ENCODE results near the gene UGP2. TPM values are rescaled to one million over a fixed set of nuclear protein-coding genes. Genes with fewer than 3 reads are reported as not detected.

Gene UGP2
- total and polyA plus RNA-seq, 2 donors (not counting 1 experiment from before 2014, with no cell fraction given): 19.1 to 68.8 TPM

DNA sequence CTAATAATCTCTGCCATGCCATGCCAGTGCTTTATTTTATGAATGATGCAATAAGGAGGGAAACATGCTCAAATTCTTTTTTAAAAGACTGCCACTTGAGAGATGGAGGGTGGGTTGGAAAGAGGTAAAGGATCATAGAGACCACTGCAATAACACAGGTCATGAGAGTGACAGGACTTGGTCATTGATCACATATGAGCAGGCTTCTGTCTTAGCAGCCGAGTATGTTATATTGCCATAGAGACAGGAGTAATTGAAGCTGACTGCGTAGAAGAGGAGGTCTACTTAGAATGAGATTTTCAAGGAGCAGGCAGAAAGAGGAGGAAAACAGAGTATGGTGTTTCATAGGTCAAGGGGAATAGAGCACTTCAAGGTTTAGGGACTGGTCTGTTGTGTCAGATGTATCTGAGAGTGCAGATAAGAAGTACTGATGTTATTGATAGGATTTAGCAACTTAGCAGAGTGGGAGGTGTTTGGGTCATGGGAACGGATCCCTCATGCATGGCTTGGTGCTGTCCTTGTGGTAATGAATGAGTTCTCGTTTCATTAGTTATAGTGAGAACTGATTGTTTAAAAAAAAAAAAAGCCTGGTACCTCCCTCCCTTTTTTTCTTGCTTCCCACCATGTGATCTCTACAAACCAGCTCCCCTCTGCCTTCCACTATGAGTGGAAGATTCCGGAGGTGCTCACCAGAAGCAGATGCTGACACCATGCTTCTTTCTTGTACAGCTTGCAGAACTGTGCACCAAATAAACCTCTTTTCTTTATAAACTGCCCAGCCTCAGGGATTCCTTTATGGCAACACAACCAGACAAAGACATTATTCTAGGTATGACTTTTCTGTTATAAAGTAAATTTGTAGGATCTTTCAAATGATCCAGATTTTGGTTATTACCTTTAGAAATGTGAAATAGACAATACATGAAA is 32.8 kb downstream of the UGP2 start:
- Histone ChIP-seq H3K27me3 (replicated peaks in 1 of 4; ENCODE audit: control extremely low read depth in 1 of 4, control insufficient read depth in 3 of 4, insufficient read depth in 4 of 4, low read length in 3 of 4) (no peaks in the 10 kb centered on the region), H3K9me3 (ENCODE audit: control extremely low read depth in 1 of 3, control insufficient read depth in 2 of 3, insufficient read depth in 1 of 3, low read length in 2 of 3) (peaks cover 0 to 1% (median 0%) of the 10 kb centered on the region in 3 donors), H2AFZ (ENCODE audit: insufficient read depth, low read depth, low read length, poor library complexity, severe bottlenecking) (no peak overlapping the region), H3K4me1 (ENCODE audit: control insufficient read depth in 2 of 2, insufficient read depth in 2 of 2, low read length in 2 of 2) (no peaks in the 10 kb centered on the region), H3K79me2 (ENCODE audit: control insufficient read depth, insufficient read depth, low read length) (peaks cover 21% of the 10 kb centered on the region), H3K9ac (ENCODE audit: low read length) (no peak overlapping the region), H3K4me2 (replicated peaks; ENCODE audit: low read depth, low read length, poor library complexity, severe bottlenecking) (no peak overlapping the region), H3K4me3 (ENCODE audit: control extremely low read depth in 1 of 5, extremely low read depth in 1 of 5, insufficient read depth in 1 of 5, low read depth in 2 of 5, low read length in 4 of 5) (no peak overlapping the region), H4K20me1 (ENCODE audit: control insufficient read depth, insufficient read depth, low read length, poor library complexity, severe bottlenecking) (peaks cover 19% of the 10 kb centered on the region), H3K27ac (ENCODE audit: low read length in 2 of 2) (no peak overlapping the region), H3K36me3 (replicated peaks in 1 of 2; ENCODE audit: control extremely low read depth in 1 of 2, control insufficient read depth in 1 of 2, extremely low read depth in 1 of 2, insufficient read depth in 2 of 2, low read length in 1 of 2) (peaks cover 1 to 25% of the 10 kb centered on the region in 2 experiments)
- no peaks in the 10 kb centered on the region for H3K27me3 Mint-ChIP-seq
- WGBS (ENCODE audit: insufficient coverage): 100% methylated on average over 3 of the region's 5 CpGs
- no peaks in the 10 kb centered on the region for H3K9me3 Mint-ChIP-seq (ENCODE audit: insufficient read depth)
- no peak for TF ChIP-seq EZH2 (IDR thresholded peaks at IDR 0.05; ENCODE audit: borderline replicate concordance, insufficient read depth, low read depth, low read length, poor library complexity, severe bottlenecking)
- TF ChIP-seq, protein P1, sequence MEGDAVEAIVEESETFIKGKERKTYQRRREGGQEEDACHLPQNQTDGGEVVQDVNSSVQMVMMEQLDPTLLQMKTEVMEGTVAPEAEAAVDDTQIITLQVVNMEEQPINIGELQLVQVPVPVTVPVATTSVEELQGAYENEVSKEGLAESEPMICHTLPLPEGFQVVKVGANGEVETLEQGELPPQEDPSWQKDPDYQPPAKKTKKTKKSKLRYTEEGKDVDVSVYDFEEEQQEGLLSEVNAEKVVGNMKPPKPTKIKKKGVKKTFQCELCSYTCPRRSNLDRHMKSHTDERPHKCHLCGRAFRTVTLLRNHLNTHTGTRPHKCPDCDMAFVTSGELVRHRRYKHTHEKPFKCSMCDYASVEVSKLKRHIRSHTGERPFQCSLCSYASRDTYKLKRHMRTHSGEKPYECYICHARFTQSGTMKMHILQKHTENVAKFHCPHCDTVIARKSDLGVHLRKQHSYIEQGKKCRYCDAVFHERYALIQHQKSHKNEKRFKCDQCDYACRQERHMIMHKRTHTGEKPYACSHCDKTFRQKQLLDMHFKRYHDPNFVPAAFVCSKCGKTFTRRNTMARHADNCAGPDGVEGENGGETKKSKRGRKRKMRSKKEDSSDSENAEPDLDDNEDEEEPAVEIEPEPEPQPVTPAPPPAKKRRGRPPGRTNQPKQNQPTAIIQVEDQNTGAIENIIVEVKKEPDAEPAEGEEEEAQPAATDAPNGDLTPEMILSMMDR (IDR thresholded peaks at IDR 0.05): no peak
- H3K4me1 Mint-ChIP-seq: peaks cover 9% of the 10 kb centered on the region
- intact Hi-C loops (cut with micrococcal nuclease): no loop called here
- no peak overlapping the region for H3K4me3 Mint-ChIP-seq
- DNase-seq (no peak), ATAC-seq (ENCODE audit: low read depth) (no peak)
- CTCF ChIA-PET: interaction anchor here (5.7 kb wide), 1 partner anchor 11 kb away, joined by 34 read pairs; no protein-coding TSS in a partner anchor
- no peak overlapping the region for H3K27ac Mint-ChIP-seq
- POLR2A ChIA-PET: no interaction called here

DNA sequence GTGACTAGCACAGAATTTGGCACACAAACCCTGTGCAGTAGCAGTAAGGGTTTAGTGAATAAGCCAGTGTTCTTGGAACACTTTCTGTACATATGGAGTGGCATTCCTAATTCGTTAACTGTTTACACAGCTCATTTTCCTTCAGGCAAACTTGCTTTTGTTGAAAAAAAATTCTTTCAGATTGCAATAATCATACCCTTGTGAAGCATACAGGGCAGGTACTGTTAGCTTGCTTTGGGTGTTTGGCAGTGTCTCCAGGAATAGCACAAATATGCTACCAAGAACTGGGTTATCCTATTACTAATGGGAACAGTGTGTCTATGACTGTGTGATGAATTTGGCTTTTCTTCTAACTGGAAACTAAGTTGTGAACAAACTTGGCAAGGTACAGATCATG is 33.4 kb downstream of the UGP2 start:
- H3K4me2 ChIP-seq (replicated peaks; ENCODE audit: low read depth, low read length, poor library complexity, severe bottlenecking): no peak overlapping the region
- no peak overlapping the region for H3K27ac ChIP-seq (ENCODE audit: low read length in 2 of 2)
- no peak overlapping the region for H3K4me3 ChIP-seq (ENCODE audit: control extremely low read depth in 1 of 5, extremely low read depth in 1 of 5, insufficient read depth in 1 of 5, low read depth in 2 of 5, low read length in 4 of 5)
- no peak overlapping the region for H3K27ac Mint-ChIP-seq
- no peak overlapping the region for H3K9ac ChIP-seq (ENCODE audit: low read length)
- H4K20me1 ChIP-seq (ENCODE audit: control insufficient read depth, insufficient read depth, low read length, poor library complexity, severe bottlenecking): peaks cover 19% of the 10 kb centered on the region
- no peak overlapping the region for H3K4me3 Mint-ChIP-seq
- no peaks in the 10 kb centered on the region for H3K27me3 Mint-ChIP-seq
- WGBS (ENCODE audit: insufficient coverage): no CpG with 5 or more reads among the region's 1 CpG
- peaks cover 0 to 1% (median 0%) of the 10 kb centered on the region in 3 donors for H3K9me3 ChIP-seq (ENCODE audit: control extremely low read depth in 1 of 3, control insufficient read depth in 2 of 3, insufficient read depth in 1 of 3, low read length in 2 of 3)
- H3K79me2 ChIP-seq (ENCODE audit: control insufficient read depth, insufficient read depth, low read length): peaks cover 21% of the 10 kb centered on the region
- TF ChIP-seq, protein P1 (IDR thresholded peaks at IDR 0.05): no peak
- no peak for TF ChIP-seq EZH2 (IDR thresholded peaks at IDR 0.05; ENCODE audit: borderline replicate concordance, insufficient read depth, low read depth, low read length, poor library complexity, severe bottlenecking)
- no peaks in the 10 kb centered on the region for H3K27me3 ChIP-seq (replicated peaks in 1 of 4; ENCODE audit: control extremely low read depth in 1 of 4, control insufficient read depth in 3 of 4, insufficient read depth in 4 of 4, low read length in 3 of 4)
- ChIA-PET CTCF (interaction anchor here (5.7 kb wide), 1 partner anchor 12 kb away, joined by 34 read pairs; no protein-coding TSS in a partner anchor), POLR2A (no interaction called here)
- H3K36me3 ChIP-seq (replicated peaks in 1 of 2; ENCODE audit: control extremely low read depth in 1 of 2, control insufficient read depth in 1 of 2, extremely low read depth in 1 of 2, insufficient read depth in 2 of 2, low read length in 1 of 2): peaks cover 1 to 25% of the 10 kb centered on the region in 2 experiments
- ATAC-seq (ENCODE audit: low read depth) (no peak), DNase-seq (no peak)
- H2AFZ ChIP-seq (ENCODE audit: insufficient read depth, low read depth, low read length, poor library complexity, severe bottlenecking): no peak overlapping the region
- no peaks in the 10 kb centered on the region for H3K9me3 Mint-ChIP-seq (ENCODE audit: insufficient read depth)
- H3K4me1 Mint-ChIP-seq: peaks cover 8% of the 10 kb centered on the region
- intact Hi-C loops (cut with micrococcal nuclease): no loop called here
- H3K4me1 ChIP-seq (ENCODE audit: control insufficient read depth in 2 of 2, insufficient read depth in 2 of 2, low read length in 2 of 2): no peaks in the 10 kb centered on the region

Measured in B cell (primary cell).